K562 (cell line): Measurements from ENCODE around the gene MS4A6E. TPM values are rescaled to one million over a fixed set of nuclear protein-coding genes. Genes with fewer than 3 reads are reported as not detected.

Experiments used
- ARID2 ChIP-seq: fragments of 450-650 bp; IDR thresholded peaks from 2 replicates; pipeline ENCODE4 v1.6.1; 2017; ENCODE audit warnings: antibody characterized with exemption, mild to moderate bottlenecking
- CHD2 ChIP-seq: IDR thresholded peaks from 2 replicates; pipeline ENCODE4 v1.6.1; 2011; ENCODE audit warnings: low read depth, low read length
- CREM ChIP-seq: IDR thresholded peaks from 2 replicates; pipeline ENCODE4 v1.6.1; 2014; ENCODE audit warnings: antibody characterized with exemption, low read depth
- FOXA1 ChIP-seq: fragments of 450-650 bp; IDR thresholded peaks from 2 replicates; pipeline ENCODE4 v1.6.1; 2016; ENCODE audit warnings: mild to moderate bottlenecking, borderline replicate concordance
- HDAC1 ChIP-seq, 2 experiments: fragments of 450-650 bp; IDR thresholded peaks; 2 replicates each; pipeline ENCODE4 v1.6.1; 2016 to 2017; ENCODE audit warnings: inconsistent platforms in 1 of 2, mild to moderate bottlenecking in 1 of 2, moderate library complexity in 1 of 2
- KDM1A ChIP-seq, 2 experiments: fragments of 450-650 bp; IDR thresholded peaks; 2 replicates each; pipeline ENCODE4 v1.6.1; 2016; ENCODE audit warnings: mild to moderate bottlenecking in 2 of 2
- KLF10 ChIP-seq: fragments of 250-450 bp; sonication (Bioruptor Pico); IDR thresholded peaks from 2 replicates; pipeline ENCODE4 v1.6.1; 2021; ENCODE audit warnings: matching md5 sums
- MEIS2 ChIP-seq: fragments of 450-650 bp; IDR thresholded peaks from 2 replicates; pipeline ENCODE4 v1.6.1; 2014; ENCODE audit warnings: mild to moderate bottlenecking; ENCODE audit not compliant: partially characterized antibody
- NFIX ChIP-seq: fragments of 250-450 bp; sonication (Bioruptor Pico); IDR thresholded peaks from 2 replicates; pipeline ENCODE4 v1.4.0; 2020; ENCODE audit warnings: low read depth, mild to moderate bottlenecking, moderate library complexity
- PHF20 ChIP-seq: fragments of 450-650 bp; IDR thresholded peaks from 2 replicates; pipeline ENCODE4 v1.6.1; 2018; ENCODE audit not compliant: partially characterized antibody
- RAD21 ChIP-seq, 2 experiments: fragments of 250-450 bp in 1 of 2; fragments of 450-650 bp in 1 of 2; sonication (Bioruptor Pico) in 1 of 2; formaldehyde crosslinking in 1 of 2; IDR thresholded peaks in 1 of 2; conservative IDR thresholded peaks in 1 of 2; 2 replicates each; pipeline versions ENCODE4 v1.4.0 to v1.8.0; 2020 to 2022; ENCODE audit warnings: mild to moderate bottlenecking in 2 of 2, moderate library complexity in 1 of 2
- RBM25 ChIP-seq: fragments of 200-400 bp; formaldehyde crosslinking; IDR thresholded peaks from 2 replicates; pipeline ENCODE4 v1.6.1; 2018; ENCODE audit warnings: low read length, low read depth, moderate library complexity; ENCODE audit not compliant: severe bottlenecking
- SMC3 ChIP-seq: conservative IDR thresholded peaks from 2 replicates; pipeline ENCODE4 v1.6.1; 2011; ENCODE audit warnings: low read depth, low read length, improper control_type of control experiment; ENCODE audit not compliant: insufficient read depth
- XRCC5 ChIP-seq: fragments of 200-400 bp; formaldehyde crosslinking; IDR thresholded peaks from 2 replicates; pipeline ENCODE4 v1.6.1; 2017; ENCODE audit warnings: low read depth, mild to moderate bottlenecking, low read length
- ZKSCAN8 ChIP-seq: fragments of 200-800 bp; sonication (Bioruptor generic); IDR thresholded peaks from 2 replicates; pipeline ENCODE4 v1.6.1; 2016; ENCODE audit warnings: missing genetic modification characterization, missing compliant biosample characterization
- ZNF175 ChIP-seq: fragments of 200-800 bp; sonication (Bioruptor generic); IDR thresholded peaks from 2 replicates; pipeline ENCODE4 v1.6.1; 2016; ENCODE audit warnings: low read depth, mild to moderate bottlenecking, missing genetic modification characterization, missing compliant biosample characterization
- ZNF57 ChIP-seq: fragments of 450-650 bp; formaldehyde crosslinking; IDR thresholded peaks from 2 replicates; pipeline ENCODE4 v1.4.0; 2020; ENCODE audit warnings: mild to moderate bottlenecking, moderate library complexity
- ZNF780A ChIP-seq: fragments of 250-450 bp; sonication (Bioruptor Pico); IDR thresholded peaks from 2 replicates; pipeline ENCODE4 v1.5.0; 2021; ENCODE audit warnings: mild to moderate bottlenecking
- polyA plus RNA-seq, 8 experiments: library from polyadenylated mRNA; depleted of rRNA in 4 of 8; stranded (reverse) in 5 of 8; unstranded in 3 of 8; fragments of >200 nt; fragmentation: Nextera tagmentation in 2 of 8; fragmentation: Illumina TruSeq in 1 of 8; extraction: Ambion mirVana in 2 of 8; extraction: Trizol in 1 of 8; gene quantifications; 2 replicates each; pipeline versions ENCODE4 v1.2.1 to v1.2.3, GENCODE V29; 2011 to 2014; ENCODE audit warnings: inconsistent platforms in 1 of 8, missing spikeins in 1 of 8
- total RNA-seq, 7 experiments: library from RNA; depleted of rRNA in 6 of 7; stranded (reverse); fragments of >200 nt in 6 of 7; fragmentation: Illumina TruSeq in 2 of 7; extraction: Trizol in 2 of 7; gene quantifications; 2 replicates each; pipeline versions ENCODE4 v1.2.1 to v1.2.3, GENCODE V29; 2011 to 2021; ENCODE audit warnings: low replicate concordance in 1 of 7
- TF ChIP-seq, protein P1 (sequence below): fragments of 450-650 bp; formaldehyde crosslinking; IDR thresholded peaks from 2 replicates; pipeline ENCODE4 v1.4.0; 2022; ENCODE audit warnings: missing genetic modification characterization
- TF ChIP-seq, protein P2 (sequence below): IDR thresholded peaks from 2 replicates; pipeline ENCODE4 v1.6.1; 2011; ENCODE audit warnings: borderline replicate concordance, low read depth, mild to moderate bottlenecking, moderate library complexity, low read length; ENCODE audit not compliant: insufficient read depth, poor library complexity, severe bottlenecking
- TF ChIP-seq, protein P3 (sequence below): fragments of 450-650 bp; IDR thresholded peaks from 2 replicates; pipeline ENCODE4 v1.6.1; 2016
- TF ChIP-seq, protein P4 (sequence below): sonication (generic); formaldehyde crosslinking; IDR thresholded peaks from 2 replicates; pipeline ENCODE4 v1.8.0; 2022; ENCODE audit warnings: mild to moderate bottlenecking, missing genetic modification reagents
- TF ChIP-seq, protein P5 (sequence below), 3 experiments: IDR thresholded peaks in 2 of 3; conservative IDR thresholded peaks in 1 of 3; 2 replicates each; pipeline ENCODE4 v1.5.1; 2011 to 2012; ENCODE audit warnings: low read length in 3 of 3, mild to moderate bottlenecking in 3 of 3, control low read depth in 2 of 3, improper control_type of control experiment in 1 of 3, inconsistent platforms in 1 of 3, low read depth in 1 of 3, mixed read lengths in 1 of 3, moderate library complexity in 1 of 3; ENCODE audit not compliant: insufficient read depth in 2 of 3

The MS4A6E gene
- total and polyA plus RNA-seq, 9 of the 15 experiments (the other 6 are each of a cell fraction or from before 2014, with no cell fraction given): 0.13 to 0.15 TPM; not detected in 7

DNA sequence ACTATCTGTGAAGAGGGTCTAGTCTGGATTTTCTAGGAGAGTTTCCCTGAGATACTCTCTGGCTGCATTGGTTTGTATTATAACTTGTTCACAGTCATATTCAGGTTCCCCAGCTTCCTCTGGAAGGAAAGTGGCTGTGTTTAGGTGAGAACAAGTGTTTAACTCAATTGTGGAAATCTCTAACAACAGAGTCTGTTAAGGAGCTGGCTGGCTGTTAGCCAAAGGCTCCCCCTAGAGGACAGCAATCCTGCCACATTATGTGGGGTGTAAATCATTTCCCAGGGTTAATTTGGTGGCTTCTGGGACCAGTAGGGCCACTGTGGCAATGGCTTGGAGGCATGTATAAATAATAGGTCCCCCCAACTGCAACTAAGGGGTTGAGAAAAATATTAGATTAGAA, 18.4 kb downstream of the MS4A6E start (continued):
- TF ChIP-seq SMC3 (peak; percentile 30; the same call in 1 of the 2 replicates), RAD21 (CRISPR knock-in tag; conservative IDR thresholded peaks at IDR 0.05 in 1 of 2, IDR thresholded peaks at IDR 0.05 in 1 of 2) (peak; percentile 39 to 62), XRCC5 (no peak), KDM1A (IDR thresholded peaks at IDR 0.05) (no peak), RBM25 (no peak), PHF20 (no peak), ZNF175 (no peak), CREM (no peak), ZNF57 (no peak), MEIS2 (peak; percentile 63), CHD2 (no peak), HDAC1 (IDR thresholded peaks at IDR 0.05) (no peak), ARID2 (no peak), NFIX (CRISPR knock-in tag) (no peak), ZNF780A (CRISPR knock-in tag) (no peak), ZKSCAN8 (CRISPR knock-in tag) (no peak), KLF10 (CRISPR knock-in tag) (no peak), FOXA1 (no peak)
- TF ChIP-seq, protein P1, sequence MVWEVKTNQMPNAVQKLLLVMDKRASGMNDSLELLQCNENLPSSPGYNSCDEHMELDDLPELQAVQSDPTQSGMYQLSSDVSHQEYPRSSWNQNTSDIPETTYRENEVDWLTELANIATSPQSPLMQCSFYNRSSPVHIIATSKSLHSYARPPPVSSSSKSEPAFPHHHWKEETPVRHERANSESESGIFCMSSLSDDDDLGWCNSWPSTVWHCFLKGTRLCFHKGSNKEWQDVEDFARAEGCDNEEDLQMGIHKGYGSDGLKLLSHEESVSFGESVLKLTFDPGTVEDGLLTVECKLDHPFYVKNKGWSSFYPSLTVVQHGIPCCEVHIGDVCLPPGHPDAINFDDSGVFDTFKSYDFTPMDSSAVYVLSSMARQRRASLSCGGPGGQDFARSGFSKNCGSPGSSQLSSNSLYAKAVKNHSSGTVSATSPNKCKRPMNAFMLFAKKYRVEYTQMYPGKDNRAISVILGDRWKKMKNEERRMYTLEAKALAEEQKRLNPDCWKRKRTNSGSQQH (CRISPR knock-in tag): no peak
- TF ChIP-seq, protein P2, sequence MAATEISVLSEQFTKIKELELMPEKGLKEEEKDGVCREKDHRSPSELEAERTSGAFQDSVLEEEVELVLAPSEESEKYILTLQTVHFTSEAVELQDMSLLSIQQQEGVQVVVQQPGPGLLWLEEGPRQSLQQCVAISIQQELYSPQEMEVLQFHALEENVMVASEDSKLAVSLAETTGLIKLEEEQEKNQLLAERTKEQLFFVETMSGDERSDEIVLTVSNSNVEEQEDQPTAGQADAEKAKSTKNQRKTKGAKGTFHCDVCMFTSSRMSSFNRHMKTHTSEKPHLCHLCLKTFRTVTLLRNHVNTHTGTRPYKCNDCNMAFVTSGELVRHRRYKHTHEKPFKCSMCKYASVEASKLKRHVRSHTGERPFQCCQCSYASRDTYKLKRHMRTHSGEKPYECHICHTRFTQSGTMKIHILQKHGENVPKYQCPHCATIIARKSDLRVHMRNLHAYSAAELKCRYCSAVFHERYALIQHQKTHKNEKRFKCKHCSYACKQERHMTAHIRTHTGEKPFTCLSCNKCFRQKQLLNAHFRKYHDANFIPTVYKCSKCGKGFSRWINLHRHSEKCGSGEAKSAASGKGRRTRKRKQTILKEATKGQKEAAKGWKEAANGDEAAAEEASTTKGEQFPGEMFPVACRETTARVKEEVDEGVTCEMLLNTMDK: peak; percentile 46
- TF ChIP-seq, protein P3, sequence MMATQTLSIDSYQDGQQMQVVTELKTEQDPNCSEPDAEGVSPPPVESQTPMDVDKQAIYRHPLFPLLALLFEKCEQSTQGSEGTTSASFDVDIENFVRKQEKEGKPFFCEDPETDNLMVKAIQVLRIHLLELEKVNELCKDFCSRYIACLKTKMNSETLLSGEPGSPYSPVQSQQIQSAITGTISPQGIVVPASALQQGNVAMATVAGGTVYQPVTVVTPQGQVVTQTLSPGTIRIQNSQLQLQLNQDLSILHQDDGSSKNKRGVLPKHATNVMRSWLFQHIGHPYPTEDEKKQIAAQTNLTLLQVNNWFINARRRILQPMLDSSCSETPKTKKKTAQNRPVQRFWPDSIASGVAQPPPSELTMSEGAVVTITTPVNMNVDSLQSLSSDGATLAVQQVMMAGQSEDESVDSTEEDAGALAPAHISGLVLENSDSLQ: peak; percentile 55
- TF ChIP-seq, protein P4, sequence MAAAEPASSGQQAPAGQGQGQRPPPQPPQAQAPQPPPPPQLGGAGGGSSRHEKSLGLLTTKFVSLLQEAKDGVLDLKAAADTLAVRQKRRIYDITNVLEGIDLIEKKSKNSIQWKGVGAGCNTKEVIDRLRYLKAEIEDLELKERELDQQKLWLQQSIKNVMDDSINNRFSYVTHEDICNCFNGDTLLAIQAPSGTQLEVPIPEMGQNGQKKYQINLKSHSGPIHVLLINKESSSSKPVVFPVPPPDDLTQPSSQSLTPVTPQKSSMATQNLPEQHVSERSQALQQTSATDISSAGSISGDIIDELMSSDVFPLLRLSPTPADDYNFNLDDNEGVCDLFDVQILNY: no peak
- TF ChIP-seq, protein P5, sequence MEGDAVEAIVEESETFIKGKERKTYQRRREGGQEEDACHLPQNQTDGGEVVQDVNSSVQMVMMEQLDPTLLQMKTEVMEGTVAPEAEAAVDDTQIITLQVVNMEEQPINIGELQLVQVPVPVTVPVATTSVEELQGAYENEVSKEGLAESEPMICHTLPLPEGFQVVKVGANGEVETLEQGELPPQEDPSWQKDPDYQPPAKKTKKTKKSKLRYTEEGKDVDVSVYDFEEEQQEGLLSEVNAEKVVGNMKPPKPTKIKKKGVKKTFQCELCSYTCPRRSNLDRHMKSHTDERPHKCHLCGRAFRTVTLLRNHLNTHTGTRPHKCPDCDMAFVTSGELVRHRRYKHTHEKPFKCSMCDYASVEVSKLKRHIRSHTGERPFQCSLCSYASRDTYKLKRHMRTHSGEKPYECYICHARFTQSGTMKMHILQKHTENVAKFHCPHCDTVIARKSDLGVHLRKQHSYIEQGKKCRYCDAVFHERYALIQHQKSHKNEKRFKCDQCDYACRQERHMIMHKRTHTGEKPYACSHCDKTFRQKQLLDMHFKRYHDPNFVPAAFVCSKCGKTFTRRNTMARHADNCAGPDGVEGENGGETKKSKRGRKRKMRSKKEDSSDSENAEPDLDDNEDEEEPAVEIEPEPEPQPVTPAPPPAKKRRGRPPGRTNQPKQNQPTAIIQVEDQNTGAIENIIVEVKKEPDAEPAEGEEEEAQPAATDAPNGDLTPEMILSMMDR (IDR thresholded peaks at IDR 0.05 in 2 of 3, conservative IDR thresholded peaks at IDR 0.05 in 1 of 3; ENCODE audit: insufficient read depth in 2 of 3, low read depth in 1 of 3, low read length in 3 of 3): peak; percentile 61 to 68 (median 62)
